Mesendoderm (in vitro differentiated cells): Measurements from ENCODE around the gene ZNF684. TPM values are rescaled to one million over a fixed set of nuclear protein-coding genes. Genes with fewer than 3 reads are reported as not detected.

Experiments used
- DNase-seq: peaks from one replicate; pipeline ENCODE4 v3.0.0; 2013
- H2AK5ac ChIP-seq: 2 replicates; pipeline ENCODE4 v1.6.1; 2013; ENCODE audit warnings: low read length, inconsistent platforms
- H2BK120ac ChIP-seq: 2 replicates; pipeline ENCODE4 v1.6.1; 2013; ENCODE audit warnings: low read depth, mild to moderate bottlenecking, low read length, moderate library complexity, mixed read lengths
- H2BK15ac ChIP-seq: replicated peaks from 2 replicates; pipeline ENCODE4 v1.6.1; 2013; ENCODE audit warnings: low read depth, mild to moderate bottlenecking, moderate library complexity
- H2BK5ac ChIP-seq: 2 replicates; pipeline ENCODE4 v1.6.1; 2013; ENCODE audit warnings: low read length, inconsistent platforms
- H3K18ac ChIP-seq: 2 replicates; pipeline ENCODE4 v1.6.1; 2013; ENCODE audit warnings: mild to moderate bottlenecking, low read length, mixed read lengths
- H3K23ac ChIP-seq: one replicate; pipeline ENCODE4 v1.6.1; 2013; ENCODE audit warnings: low read length
- H3K27ac ChIP-seq: 2 replicates; pipeline ENCODE4 v1.5.1; 2013; ENCODE audit warnings: low read depth, mild to moderate bottlenecking, inconsistent platforms, low read length, moderate library complexity
- H3K27me3 ChIP-seq: 2 replicates; pipeline ENCODE4 v1.6.1; 2013; ENCODE audit warnings: low read length, control low read depth, mild to moderate bottlenecking, inconsistent platforms; ENCODE audit not compliant: insufficient read depth, poor library complexity
- H3K36me3 ChIP-seq: 2 replicates; pipeline ENCODE4 v1.6.1; 2013; ENCODE audit warnings: low read length, inconsistent platforms; ENCODE audit not compliant: control insufficient read depth, insufficient read depth
- H3K4ac ChIP-seq: one replicate; pipeline ENCODE4 v1.6.1; 2013; ENCODE audit warnings: low read depth, mild to moderate bottlenecking, low read length, moderate library complexity
- H3K4me1 ChIP-seq: 2 replicates; pipeline ENCODE4 v1.6.1; 2013; ENCODE audit warnings: low read depth, low read length, inconsistent platforms; ENCODE audit not compliant: control insufficient read depth
- H3K4me2 ChIP-seq: 2 replicates; pipeline ENCODE4 v1.6.1; 2013; ENCODE audit warnings: low read length
- H3K4me3 ChIP-seq: 2 replicates; pipeline ENCODE4 v1.5.1; 2013; ENCODE audit warnings: mild to moderate bottlenecking, low read length
- H3K56ac ChIP-seq: one replicate; pipeline ENCODE4 v1.6.1; 2013; ENCODE audit warnings: low read length
- H3K79me1 ChIP-seq: 2 replicates; pipeline ENCODE4 v1.6.1; 2013; ENCODE audit warnings: low read length, inconsistent platforms
- H3K79me2 ChIP-seq: 2 replicates; pipeline ENCODE4 v1.6.1; 2013; ENCODE audit warnings: mild to moderate bottlenecking, low read length; ENCODE audit not compliant: control insufficient read depth, insufficient read depth
- H3K9ac ChIP-seq: 2 replicates; pipeline ENCODE4 v1.6.1; 2013; ENCODE audit warnings: low read length, inconsistent platforms
- H4K5ac ChIP-seq: one replicate; pipeline ENCODE4 v1.6.1; 2013; ENCODE audit warnings: low read length
- H4K8ac ChIP-seq: one replicate; pipeline ENCODE4 v1.6.1; 2013; ENCODE audit warnings: low read depth, mild to moderate bottlenecking, control low read depth, low read length, moderate library complexity
- WGBS: extraction: QIAGEN DNeasy Blood & Tissue Kit; methylation state at CpG from one replicate; pipeline ENCODE4 v1.1.7; 2013; ENCODE audit warnings: low lambda C conversion rate, missing lambda C conversion rate; ENCODE audit not compliant: insufficient coverage; ENCODE audit errors: extremely low coverage; 5-methylcytosine and 5-hydroxymethylcytosine counted together
- small RNA-seq: library from polyadenylated mRNA; stranded (forward); fragments of <200 nt; extraction: miRNeasy Mini kit (QIAGEN cat#:217004); gene quantifications from one replicate; pipeline ENCODE3, GENCODE V24; 2013; ENCODE audit not compliant: insufficient read depth

The ZNF684 gene

DNA sequence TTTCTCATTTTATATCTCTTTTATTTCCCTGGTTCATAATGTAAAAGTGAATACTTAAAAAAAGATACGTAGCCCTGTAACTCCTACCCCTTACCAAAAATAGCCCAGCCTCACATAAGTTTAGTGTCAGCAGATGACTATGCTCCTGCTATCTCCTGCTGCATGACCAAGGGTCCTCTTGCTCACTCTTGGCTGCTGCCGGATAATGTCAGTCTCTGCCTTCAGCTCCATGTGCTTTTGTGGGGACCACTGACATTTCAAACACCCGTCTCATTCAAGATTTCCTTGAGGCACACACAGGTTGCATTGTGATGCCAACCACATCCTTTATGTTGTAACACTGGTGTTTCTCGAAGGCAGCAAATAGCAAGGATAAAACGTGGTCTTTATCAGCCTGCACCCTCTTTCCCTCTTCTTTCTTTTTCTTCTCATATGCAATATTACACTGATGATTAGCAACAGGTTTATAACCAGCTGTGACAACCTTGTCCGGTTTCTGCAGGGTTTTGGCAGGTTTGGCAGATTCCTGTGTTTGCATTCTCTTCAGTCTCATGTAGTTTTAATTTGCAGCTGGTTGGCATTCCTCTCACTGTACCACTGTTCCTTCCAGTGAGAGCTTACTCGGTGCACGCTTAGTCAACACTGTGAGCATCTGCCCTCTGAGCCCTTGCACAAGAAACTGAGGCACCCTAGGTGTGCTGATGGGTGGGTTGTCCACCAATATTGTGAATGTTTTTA is 62.2 kb downstream of the ZNF684 start:
- no peak overlapping the region for H3K4me2 ChIP-seq
- H3K4me1 ChIP-seq: no peaks in the 10 kb centered on the region
- H3K27ac ChIP-seq: no peak overlapping the region
- no peak overlapping the region for H3K4ac ChIP-seq
- DNase-seq: no peak
- H3K79me1 ChIP-seq: no peaks in the 10 kb centered on the region
- H3K4me3 ChIP-seq: no peak overlapping the region
- H3K23ac ChIP-seq: no peak overlapping the region
- no peak overlapping the region for H2BK120ac ChIP-seq
- H2AK5ac ChIP-seq: no peak overlapping the region
- H4K8ac ChIP-seq: no peak overlapping the region
- H4K5ac ChIP-seq: no peak overlapping the region
- no peak overlapping the region for H3K56ac ChIP-seq
- no peak overlapping the region for H3K9ac ChIP-seq
- H3K27me3 ChIP-seq: no peaks in the 10 kb centered on the region
- H2BK15ac ChIP-seq: no peak overlapping the region
- H3K79me2 ChIP-seq: no peaks in the 10 kb centered on the region
- H2BK5ac ChIP-seq: no peak overlapping the region
- WGBS: no CpG with 5 or more reads among the region's 8 CpGs
- no peak overlapping the region for H3K18ac ChIP-seq
- H3K36me3 ChIP-seq: no peaks in the 10 kb centered on the region

DNA sequence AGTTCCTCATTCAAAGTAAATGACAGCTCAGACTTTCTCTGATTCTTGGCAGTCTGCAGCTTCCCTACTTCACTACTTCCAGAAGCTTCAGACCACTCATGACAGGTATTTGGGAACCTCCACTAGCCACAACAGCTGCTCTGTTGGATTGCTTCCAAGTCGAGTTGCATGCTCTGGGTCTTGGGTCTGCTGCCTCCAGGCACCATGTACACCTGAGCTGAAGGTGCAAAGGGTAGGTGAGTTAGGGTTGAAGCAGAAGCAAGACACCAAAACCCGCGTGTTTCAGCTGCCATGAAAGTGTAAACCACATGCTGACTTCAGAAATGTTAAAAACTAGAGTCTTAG is 62.7 kb downstream of the ZNF684 start:
- no peaks in the 10 kb centered on the region for H3K36me3 ChIP-seq
- no peak overlapping the region for H4K5ac ChIP-seq
- no peaks in the 10 kb centered on the region for H3K79me2 ChIP-seq
- DNase-seq: no peak
- no peaks in the 10 kb centered on the region for H3K27me3 ChIP-seq
- no peak overlapping the region for H3K23ac ChIP-seq
- WGBS: no CpG with 5 or more reads among the region's 3 CpGs
- H3K27ac ChIP-seq: no peak overlapping the region
- no peak overlapping the region for H3K56ac ChIP-seq
- H3K79me1 ChIP-seq: no peaks in the 10 kb centered on the region
- no peaks in the 10 kb centered on the region for H3K4me1 ChIP-seq
- H2BK15ac ChIP-seq: no peak overlapping the region
- no peak overlapping the region for H2AK5ac ChIP-seq
- no peak overlapping the region for H2BK120ac ChIP-seq
- H4K8ac ChIP-seq: no peak overlapping the region
- no peak overlapping the region for H3K4me3 ChIP-seq
- no peak overlapping the region for H3K4me2 ChIP-seq
- H2BK5ac ChIP-seq: no peak overlapping the region
- no peak overlapping the region for H3K9ac ChIP-seq
- H3K4ac ChIP-seq: no peak overlapping the region
- no peak overlapping the region for H3K18ac ChIP-seq

DNA sequence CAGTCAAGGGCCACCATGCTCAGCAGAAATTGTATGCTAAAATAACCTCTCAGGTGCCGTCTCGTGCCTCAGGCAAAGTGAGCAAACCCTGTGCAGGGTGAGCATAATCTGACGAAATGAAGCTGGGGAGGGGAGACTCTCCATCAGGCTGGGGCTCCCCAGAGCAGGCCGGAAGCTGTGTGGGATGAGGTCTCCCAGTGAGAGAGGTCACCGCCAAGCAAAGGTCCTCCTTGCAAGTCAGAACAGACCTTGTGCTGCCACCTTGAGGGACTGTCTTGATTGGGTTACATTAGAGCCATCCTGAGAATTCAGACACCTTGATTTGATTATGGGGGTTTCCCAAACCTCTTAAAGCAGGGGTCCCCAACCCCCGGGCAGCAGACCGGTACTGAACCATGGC is 64.2 kb downstream of the ZNF684 start:
- Histone ChIP-seq H2AK5ac (no peak overlapping the region), H3K9ac (no peak overlapping the region), H3K4me1 (no peaks in the 10 kb centered on the region), H2BK120ac (no peak overlapping the region), H3K56ac (no peak overlapping the region), H3K27ac (no peak overlapping the region), H4K8ac (no peak overlapping the region), H4K5ac (no peak overlapping the region), H3K36me3 (no peaks in the 10 kb centered on the region), H3K79me2 (no peaks in the 10 kb centered on the region), H3K79me1 (no peaks in the 10 kb centered on the region), H3K18ac (no peak overlapping the region), H2BK15ac (no peak overlapping the region), H3K4me3 (no peak overlapping the region), H3K4ac (no peak overlapping the region), H2BK5ac (no peak overlapping the region), H3K27me3 (no peaks in the 10 kb centered on the region), H3K23ac (no peak overlapping the region), H3K4me2 (no peak overlapping the region)
- no CpG with 5 or more reads among the region's 7 CpGs for WGBS
- no peak for DNase-seq

Small RNA genes lying within 50 kb of the gene (small RNA-seq; reads per million reads assigned to genes)
- not detected for gene AL356379.1
